B cell (primary cell): ENCODE results near the gene GDPD3. TPM values are rescaled to one million over a fixed set of nuclear protein-coding genes. Genes with fewer than 3 reads are reported as not detected.

Experiments used
- ATAC-seq: fragments of 200-7000 bp; cut with Tn5 transposase; one replicate; pipeline ENCODE4 v1.10.0; 2021; ENCODE audit warnings: low read depth, mild to moderate bottlenecking, moderate number of reproducible peaks, moderate library complexity
- CTCF ChIA-PET: fragments of 350-600 bp; sonication (Branson Sonifier 250); formaldehyde crosslinking; loops from one replicate; lab custom pipeline; 2021; ENCODE audit warnings: antibody characterized with exemption, inconsistent platforms; lab: Charles Lee
- POLR2A ChIA-PET: fragments of 350-600 bp; sonication (Branson Sonifier 250); formaldehyde crosslinking; loops from one replicate; lab custom pipeline; 2021; ENCODE audit warnings: antibody characterized with exemption; lab: Charles Lee
- DNase-seq: peaks from one replicate; pipeline ENCODE4 v3.0.0; 2013
- H2AFZ ChIP-seq: 2 replicates; pipeline ENCODE4 v1.6.1; 2012; ENCODE audit warnings: mild to moderate bottlenecking, low read depth, low read length; ENCODE audit not compliant: insufficient read depth, poor library complexity, severe bottlenecking
- H3K27ac ChIP-seq, 2 donors: 1 replicate in 1 of 2; 2 replicates in 1 of 2; pipeline ENCODE4 v1.5.1; 2012 to 2013; ENCODE audit warnings: low read length in 2 of 2, mild to moderate bottlenecking in 2 of 2, moderate library complexity in 1 of 2
- H3K27me3 ChIP-seq, 4 experiments: fragments of 200-600 bp in 1 of 4; sonication (generic) in 1 of 4; replicated peaks in 1 of 4; 1 replicate in 2 of 4; 2 replicates in 2 of 4; pipeline versions ENCODE4 v1.6.1 to v1.7.0; 2013 to 2016; ENCODE audit warnings: low read length in 3 of 4, mild to moderate bottlenecking in 2 of 4, mixed read lengths in 1 of 4, moderate library complexity in 1 of 4; ENCODE audit not compliant: insufficient read depth in 4 of 4, control insufficient read depth in 3 of 4; ENCODE audit errors: control extremely low read depth in 1 of 4
- H3K36me3 ChIP-seq, 2 experiments: replicated peaks in 1 of 2; 1 replicate in 1 of 2; 2 replicates in 1 of 2; pipeline versions ENCODE4 v1.6.1 to v1.7.1; 2013; ENCODE audit warnings: low read length in 1 of 2; ENCODE audit not compliant: insufficient read depth in 2 of 2, control insufficient read depth in 1 of 2; ENCODE audit errors: control extremely low read depth in 1 of 2, extremely low read depth in 1 of 2
- H3K4me1 ChIP-seq, 2 donors: fragments of 200-600 bp in 1 of 2; sonication (generic) in 1 of 2; 1 replicate in 1 of 2; 2 replicates in 1 of 2; pipeline versions ENCODE4 v1.5.1 to v1.6.1; 2013 to 2017; ENCODE audit warnings: low read length in 2 of 2; ENCODE audit not compliant: control insufficient read depth in 2 of 2, insufficient read depth in 2 of 2
- H3K4me2 ChIP-seq: replicated peaks from 2 replicates; pipeline ENCODE3; 2012; ENCODE audit warnings: mild to moderate bottlenecking, low read depth, low read length; ENCODE audit not compliant: poor library complexity, severe bottlenecking
- H3K4me3 ChIP-seq, 5 experiments: fragments of 200-600 bp in 1 of 5; sonication (generic) in 1 of 5; 1 replicate in 3 of 5; 2 replicates in 2 of 5; pipeline versions ENCODE4 v1.5.1 to v1.7.0; 2011 to 2016; ENCODE audit warnings: low read length in 4 of 5, mild to moderate bottlenecking in 4 of 5, low read depth in 2 of 5, control low read depth in 1 of 5, moderate library complexity in 1 of 5; ENCODE audit not compliant: insufficient read depth in 1 of 5; ENCODE audit errors: control extremely low read depth in 1 of 5, extremely low read depth in 1 of 5
- H3K79me2 ChIP-seq: fragments of 200-600 bp; sonication (generic); one replicate; pipeline ENCODE4 v1.6.0; 2016; ENCODE audit warnings: low read length; ENCODE audit not compliant: control insufficient read depth, insufficient read depth
- H3K9ac ChIP-seq: fragments of 200-600 bp; sonication (generic); 2 replicates; pipeline ENCODE4 v1.6.1; 2017; ENCODE audit warnings: mild to moderate bottlenecking, low read length, moderate library complexity
- H3K9me3 ChIP-seq, 3 donors: one replicate each; pipeline versions ENCODE4 v1.6.1 to v1.7.1; 2013; ENCODE audit warnings: low read length in 2 of 3; ENCODE audit not compliant: control insufficient read depth in 2 of 3, insufficient read depth in 1 of 3; ENCODE audit errors: control extremely low read depth in 1 of 3
- H4K20me1 ChIP-seq: 2 replicates; pipeline ENCODE4 v1.6.0; 2012; ENCODE audit warnings: mild to moderate bottlenecking, low read length; ENCODE audit not compliant: insufficient read depth, control insufficient read depth, poor library complexity, severe bottlenecking
- H3K27ac Mint-ChIP-seq: one replicate; pipeline ENCODE4 v1.8.0; 2021; ENCODE audit warnings: mixed read lengths
- H3K27me3 Mint-ChIP-seq: one replicate; pipeline ENCODE4 v1.8.0; 2021; ENCODE audit warnings: mixed read lengths
- H3K4me1 Mint-ChIP-seq: one replicate; pipeline ENCODE4 v1.8.0; 2021; ENCODE audit warnings: mixed read lengths
- H3K4me3 Mint-ChIP-seq: one replicate; pipeline ENCODE4 v1.8.0; 2021; ENCODE audit warnings: mixed read lengths
- H3K9me3 Mint-ChIP-seq: one replicate; pipeline ENCODE4 v1.8.0; 2022; ENCODE audit warnings: mixed read lengths; ENCODE audit not compliant: insufficient read depth
- EZH2 ChIP-seq: IDR thresholded peaks from 2 replicates; pipeline ENCODE4 v1.6.1; 2012; ENCODE audit warnings: borderline replicate concordance, low read depth, mild to moderate bottlenecking, moderate library complexity, low read length; ENCODE audit not compliant: insufficient read depth, poor library complexity, severe bottlenecking
- WGBS: methylation state at CpG from one replicate; pipeline ENCODE4 v1.1.5; 2013; ENCODE audit warnings: missing lambda C conversion rate; ENCODE audit not compliant: insufficient coverage; 5-methylcytosine and 5-hydroxymethylcytosine counted together
- intact Hi-C: fragments of 100-400 bp; cut with micrococcal nuclease; formaldehyde crosslinking; loops from one replicate; pipeline ENCODE4 v1.10.0; 2022
- polyA plus RNA-seq: library from polyadenylated mRNA; depleted of rRNA; stranded (reverse); fragments of >200 nt; gene quantifications from 2 replicates; pipeline ENCODE4 v1.2.3, GENCODE V29; 2012
- total RNA-seq, 2 donors: library from RNA; stranded (reverse); fragments of 120-200 nt in 1 of 2; gene quantifications; 1 replicate in 1 of 2; 2 replicates in 1 of 2; pipeline versions ENCODE4 v1.2.3 to v1.2.4, GENCODE V29; 2013 to 2022
- TF ChIP-seq, protein P1 (sequence below): fragments of 200-600 bp; IDR thresholded peaks from one replicate; pipeline ENCODE4 v1.8.0; 2022; ENCODE audit warnings: antibody characterized with exemption, mild to moderate bottlenecking

Gene GDPD3
- total and polyA plus RNA-seq, 2 donors (not counting 1 experiment from before 2014, with no cell fraction given): 10.6 to 17.3 TPM

DNA sequence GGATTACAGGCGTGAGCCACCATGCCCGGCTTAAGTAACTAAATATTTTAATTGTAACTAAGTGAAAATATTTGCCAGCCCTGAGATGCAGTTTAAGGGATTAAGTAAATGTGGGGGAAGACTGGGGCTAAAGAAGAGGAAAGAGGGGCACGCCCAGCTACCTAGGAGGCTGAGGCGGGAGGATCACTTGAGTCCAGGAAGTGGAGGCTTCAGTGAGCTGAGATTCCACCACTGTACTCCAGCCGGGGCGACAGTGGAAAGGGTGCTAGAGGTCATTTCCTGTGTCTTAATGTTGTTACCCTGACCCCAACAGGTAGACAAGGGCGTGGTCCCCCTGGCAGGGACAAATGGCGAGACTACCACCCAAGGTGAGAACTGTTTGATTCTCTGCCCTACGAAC, 45.0 kb downstream of the GDPD3 start:
- ATAC-seq (no peak), DNase-seq (no peak)
- Histone ChIP-seq H3K79me2 (peaks cover 53% of the 10 kb centered on the region), H3K4me3 (no peak overlapping the region), H3K27me3 (no peaks in the 10 kb centered on the region), H3K4me2 (no peak overlapping the region), H3K4me1 (peaks cover 16 to 38% of the 10 kb centered on the region in 2 donors), H3K9me3 (no peaks in the 10 kb centered on the region), H4K20me1 (peaks cover 48% of the 10 kb centered on the region), H3K27ac (peak overlapping the region in 1 of 2 donors; percentile 9), H2AFZ (no peak overlapping the region), H3K36me3 (peaks cover 15 to 55% of the 10 kb centered on the region in 2 experiments), H3K9ac (no peak overlapping the region)
- Mint-ChIP-seq H3K4me1 (peaks cover 31% of the 10 kb centered on the region), H3K4me3 (no peak overlapping the region), H3K9me3 (no peaks in the 10 kb centered on the region), H3K27me3 (no peaks in the 10 kb centered on the region), H3K27ac (peak overlapping the region; percentile 59)
- ChIA-PET CTCF (interaction anchor here (0.7 to 3.4 kb wide), 2 partner anchors 23 to 1513 kb away, joined by 3 to 18 read pairs; partner anchors contain the start of gene TBX6), POLR2A (interaction anchor here (1.3 kb wide), 1 partner anchor 115 kb away, joined by 3 read pairs; the partner anchor contains the start of gene CORO1A)
- intact Hi-C loops: loop anchor here (10.0 kb wide), 2 partner anchors 306 to 626 kb away; partner anchors contain the start of genes MYL11, SRCAP and TBC1D10B
- WGBS: 100% methylated on average over 5 of the region's 9 CpGs
- TF ChIP-seq, protein P1, sequence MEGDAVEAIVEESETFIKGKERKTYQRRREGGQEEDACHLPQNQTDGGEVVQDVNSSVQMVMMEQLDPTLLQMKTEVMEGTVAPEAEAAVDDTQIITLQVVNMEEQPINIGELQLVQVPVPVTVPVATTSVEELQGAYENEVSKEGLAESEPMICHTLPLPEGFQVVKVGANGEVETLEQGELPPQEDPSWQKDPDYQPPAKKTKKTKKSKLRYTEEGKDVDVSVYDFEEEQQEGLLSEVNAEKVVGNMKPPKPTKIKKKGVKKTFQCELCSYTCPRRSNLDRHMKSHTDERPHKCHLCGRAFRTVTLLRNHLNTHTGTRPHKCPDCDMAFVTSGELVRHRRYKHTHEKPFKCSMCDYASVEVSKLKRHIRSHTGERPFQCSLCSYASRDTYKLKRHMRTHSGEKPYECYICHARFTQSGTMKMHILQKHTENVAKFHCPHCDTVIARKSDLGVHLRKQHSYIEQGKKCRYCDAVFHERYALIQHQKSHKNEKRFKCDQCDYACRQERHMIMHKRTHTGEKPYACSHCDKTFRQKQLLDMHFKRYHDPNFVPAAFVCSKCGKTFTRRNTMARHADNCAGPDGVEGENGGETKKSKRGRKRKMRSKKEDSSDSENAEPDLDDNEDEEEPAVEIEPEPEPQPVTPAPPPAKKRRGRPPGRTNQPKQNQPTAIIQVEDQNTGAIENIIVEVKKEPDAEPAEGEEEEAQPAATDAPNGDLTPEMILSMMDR: no peak
- no peak for TF ChIP-seq EZH2

DNA sequence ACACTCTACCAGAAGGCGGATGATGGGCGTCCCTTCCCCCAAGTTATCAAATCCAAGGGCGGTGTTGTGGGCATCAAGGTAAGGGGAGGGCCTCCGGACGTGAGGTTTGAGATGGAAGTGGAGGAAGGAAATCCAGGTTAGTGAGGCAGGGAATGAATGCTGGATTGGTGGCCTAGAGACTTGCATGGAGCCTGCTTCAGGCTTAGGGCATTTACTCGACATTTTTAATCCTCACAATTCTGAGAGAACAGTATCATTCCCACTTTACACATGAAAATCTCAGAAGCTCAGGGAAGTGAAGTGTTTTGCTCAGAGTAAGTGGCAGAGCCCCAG, 45.8 kb downstream of the GDPD3 start:
- peaks cover 48% of the 10 kb centered on the region for H4K20me1 ChIP-seq

More for the DNA sequence above, 45.8 kb downstream of the GDPD3 start:
- CTCF ChIA-PET: interaction anchor here (0.7 to 3.4 kb wide), 3 partner anchors 24 to 1512 kb away, joined by 3 to 18 read pairs (median 3); partner anchors contain the start of gene TBX6
- no peak overlapping the region for H3K27ac ChIP-seq
- ATAC-seq: no peak
- DNase-seq: no peak
- Mint-ChIP-seq H3K9me3 (no peaks in the 10 kb centered on the region), H3K4me1 (peaks cover 31% of the 10 kb centered on the region), H3K27me3 (no peaks in the 10 kb centered on the region), H3K4me3 (peak overlapping the region; percentile 100), H3K27ac (peak overlapping the region; percentile 56)
- no peaks in the 10 kb centered on the region for H3K9me3 ChIP-seq
- no peak overlapping the region for H3K4me2 ChIP-seq
- POLR2A ChIA-PET: no interaction called here
- TF ChIP-seq, protein P1: no peak
- TF ChIP-seq EZH2: no peak
- no peak overlapping the region for H3K9ac ChIP-seq
- no peaks in the 10 kb centered on the region for H3K27me3 ChIP-seq
- H3K79me2 ChIP-seq: peaks cover 53% of the 10 kb centered on the region
- H3K36me3 ChIP-seq: peaks cover 15 to 53% of the 10 kb centered on the region in 2 experiments
- peaks cover 16 to 42% of the 10 kb centered on the region in 2 donors for H3K4me1 ChIP-seq
- WGBS: no CpG with 5 or more reads among the region's 6 CpGs
- H3K4me3 ChIP-seq: no peak overlapping the region
- intact Hi-C loops: loop anchor here (10.0 kb wide), 2 partner anchors 307 to 627 kb away; partner anchors contain the start of genes MYL11, SRCAP and TBC1D10B
- no peak overlapping the region for H2AFZ ChIP-seq
